Sigmoid colon (tissue), 7 donors: ENCODE data around the gene PTCH1. TPM values are rescaled to one million over a fixed set of nuclear protein-coding genes. Genes with fewer than 3 reads are reported as not detected.

Source experiments
- DNase-seq: peaks from one replicate; pipeline ENCODE4 v3.0.0-alpha.2; 2019
- H3K27ac ChIP-seq, 4 donors: fragments of 200-600 bp; sonication (generic); one replicate each; pipeline ENCODE4 v1.5.1; 2016 to 2019; ENCODE audit warnings: mild to moderate bottlenecking in 1 of 4
- H3K27me3 ChIP-seq, 3 donors: fragments of 200-600 bp; sonication (generic); one replicate each; pipeline ENCODE4 v1.5.1; 2019; ENCODE audit warnings: mild to moderate bottlenecking in 1 of 3
- H3K36me3 ChIP-seq, 4 donors: fragments of 200-600 bp; sonication (generic); one replicate each; pipeline ENCODE4 v1.5.1; 2016 to 2019
- H3K4me1 ChIP-seq, 4 donors: fragments of 200-600 bp; sonication (generic); one replicate each; pipeline ENCODE4 v1.5.1; 2017 to 2019
- H3K4me3 ChIP-seq, 4 donors: fragments of 200-600 bp; sonication (generic); one replicate each; pipeline ENCODE4 v1.5.1; 2017 to 2019; ENCODE audit warnings: mild to moderate bottlenecking in 2 of 4, moderate library complexity in 1 of 4
- H3K9me3 ChIP-seq, 4 donors: fragments of 200-600 bp in 3 of 4; sonication (generic) in 3 of 4; one replicate each; pipeline versions ENCODE4 v1.5.1 to v1.6.1; 2013 to 2019
- EP300 ChIP-seq, 4 donors: sonication (generic); formaldehyde crosslinking; IDR thresholded peaks; one replicate each; pipeline ENCODE4 v1.6.1; 2017; ENCODE audit warnings: antibody characterized with exemption in 4 of 4
- POLR2A ChIP-seq, 2 donors: fragments of 450-650 bp; IDR thresholded peaks; one replicate each; pipeline ENCODE4 v1.6.1; 2016; ENCODE audit warnings: antibody characterized with exemption in 2 of 2, mild to moderate bottlenecking in 2 of 2, moderate library complexity in 2 of 2
- POLR2AphosphoS5 ChIP-seq, 4 donors: sonication (generic); formaldehyde crosslinking; IDR thresholded peaks; one replicate each; pipeline ENCODE4 v1.6.1; 2017; ENCODE audit warnings: antibody characterized with exemption in 4 of 4
- WGBS, 2 donors: extraction: QIAGEN DNeasy Blood & Tissue Kit; methylation state at CpG; one replicate each; pipeline ENCODE4 v1.1.7; 2013; 5-methylcytosine and 5-hydroxymethylcytosine counted together
- intact Hi-C: fragments of 100-400 bp; cut with DNase I; formaldehyde crosslinking; loops from one replicate; pipeline ENCODE4 v1.15.1; 2023
- polyA plus RNA-seq, 3 donors: library from polyadenylated mRNA; stranded (reverse); fragments of 200-250 nt; gene quantifications; one replicate each; pipeline ENCODE4 v1.2.3, GENCODE V29; 2013
- total RNA-seq, 4 donors: library from RNA; depleted of rRNA; stranded (reverse); fragments of >200 nt; gene quantifications; one replicate each; pipeline ENCODE4 v1.1.0, GENCODE V29; 2016
- TF ChIP-seq, protein P1 (sequence below), 4 experiments: fragments of 450-650 bp in 3 of 4; fragments of 200-600 bp in 1 of 4; IDR thresholded peaks; one replicate each; pipeline ENCODE4 v1.5.1; 2016 to 2019; ENCODE audit warnings: antibody characterized with exemption in 4 of 4, mild to moderate bottlenecking in 3 of 4, moderate library complexity in 2 of 4
- donor health status: healthy with polysubstance abuse.
- donor health status: Bipolar disorder and iron deficiency.
- donor health status: healthy.

PTCH1 gene
- total and polyA plus RNA-seq, 7 donors: 2.3 to 10.7 (median 7.2) TPM

GRCh38 chr9:95511616-95511931, 5.2 kb downstream of the PTCH1 start:
- no peak for TF ChIP-seq POLR2A (IDR thresholded peaks at IDR 0.05)
- no peak for TF ChIP-seq EP300 (IDR thresholded peaks at IDR 0.05)
- no peak for TF ChIP-seq POLR2AphosphoS5 (IDR thresholded peaks at IDR 0.05)
- TF ChIP-seq, protein P1, sequence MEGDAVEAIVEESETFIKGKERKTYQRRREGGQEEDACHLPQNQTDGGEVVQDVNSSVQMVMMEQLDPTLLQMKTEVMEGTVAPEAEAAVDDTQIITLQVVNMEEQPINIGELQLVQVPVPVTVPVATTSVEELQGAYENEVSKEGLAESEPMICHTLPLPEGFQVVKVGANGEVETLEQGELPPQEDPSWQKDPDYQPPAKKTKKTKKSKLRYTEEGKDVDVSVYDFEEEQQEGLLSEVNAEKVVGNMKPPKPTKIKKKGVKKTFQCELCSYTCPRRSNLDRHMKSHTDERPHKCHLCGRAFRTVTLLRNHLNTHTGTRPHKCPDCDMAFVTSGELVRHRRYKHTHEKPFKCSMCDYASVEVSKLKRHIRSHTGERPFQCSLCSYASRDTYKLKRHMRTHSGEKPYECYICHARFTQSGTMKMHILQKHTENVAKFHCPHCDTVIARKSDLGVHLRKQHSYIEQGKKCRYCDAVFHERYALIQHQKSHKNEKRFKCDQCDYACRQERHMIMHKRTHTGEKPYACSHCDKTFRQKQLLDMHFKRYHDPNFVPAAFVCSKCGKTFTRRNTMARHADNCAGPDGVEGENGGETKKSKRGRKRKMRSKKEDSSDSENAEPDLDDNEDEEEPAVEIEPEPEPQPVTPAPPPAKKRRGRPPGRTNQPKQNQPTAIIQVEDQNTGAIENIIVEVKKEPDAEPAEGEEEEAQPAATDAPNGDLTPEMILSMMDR (IDR thresholded peaks at IDR 0.05): no peak
- H3K9me3 ChIP-seq: no peaks in the 10 kb centered on the region
- no peak for DNase-seq
- H3K4me1 ChIP-seq: peaks cover 0 to 30% (median 16%) of the 10 kb centered on the region in 4 donors
- 2 to 5% methylated on average over 6 of the region's 6 CpGs for WGBS, 2 donors
- intact Hi-C loops: loop anchor here (2.0 kb wide), 1 partner anchor 195 kb away; the partner anchor contains the start of gene FANCC
- peak overlapping the region; percentile 52 to 86 (median 66) for H3K4me3 ChIP-seq
- peaks cover 0 to 6% (median 0%) of the 10 kb centered on the region in 3 donors for H3K27me3 ChIP-seq
- H3K36me3 ChIP-seq: no peaks in the 10 kb centered on the region
- H3K27ac ChIP-seq: peak overlapping the region; percentile 88 to 96 (median 93)

DNA sequence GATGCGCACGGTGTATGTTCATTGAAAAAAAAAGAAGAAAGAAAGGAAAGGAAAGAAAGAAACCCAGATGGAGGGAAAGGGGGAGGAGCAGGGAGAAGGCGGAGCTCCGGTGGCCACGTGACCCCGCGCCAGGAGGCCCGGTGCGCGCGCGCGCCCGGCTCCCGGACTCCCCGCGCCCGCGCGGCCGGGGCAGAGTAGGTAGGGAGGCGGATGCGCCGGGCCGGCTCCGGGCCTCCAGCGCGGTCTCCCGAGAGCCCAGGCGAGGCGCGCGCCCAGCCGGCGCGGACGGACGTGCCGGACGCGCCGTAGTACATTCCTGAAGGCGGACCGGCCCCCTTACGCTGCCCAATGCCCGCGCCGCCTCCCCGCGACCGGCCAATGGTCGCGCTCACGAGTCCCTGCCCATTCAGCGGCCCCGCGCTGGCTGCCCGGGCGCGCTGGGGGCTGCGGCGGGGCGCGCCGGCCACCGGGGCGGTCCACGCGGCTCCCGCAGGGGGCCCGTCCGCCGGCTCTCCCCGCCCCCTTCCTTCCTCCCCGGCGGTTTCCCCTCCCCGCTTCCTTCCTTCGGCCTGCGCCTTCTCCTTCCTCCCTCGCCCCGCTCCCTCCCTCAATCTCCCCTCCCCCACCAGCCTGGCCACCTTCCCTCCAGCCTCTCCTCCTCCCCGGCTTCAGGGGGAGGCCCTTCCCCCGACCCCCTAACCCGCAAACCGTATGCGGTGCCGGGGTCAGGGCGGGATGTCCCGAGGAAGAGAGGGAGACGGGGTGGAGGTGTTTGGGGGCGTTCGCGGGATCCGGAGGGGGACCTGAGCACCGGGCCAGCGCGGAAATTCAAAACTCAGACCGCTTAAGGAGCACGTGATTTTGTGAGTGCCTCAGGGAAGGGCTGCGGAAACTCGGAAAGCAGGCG, 5.8 kb downstream of the PTCH1 start:
- H3K4me1 ChIP-seq: peaks cover 0 to 30% (median 16%) of the 10 kb centered on the region in 4 donors
- WGBS, 2 donors: 1% methylated on average over 102 of the region's 102 CpGs

GRCh38 chr9:95509851-95510708, 6.7 kb downstream of the PTCH1 start:
- WGBS, 2 donors: 0 to 1% methylated on average over 38 of the region's 38 CpGs
- TF ChIP-seq EP300 (IDR thresholded peaks at IDR 0.05): no peak
- no peak for TF ChIP-seq POLR2A (IDR thresholded peaks at IDR 0.05)
- TF ChIP-seq POLR2AphosphoS5 (IDR thresholded peaks at IDR 0.05): no peak
- TF ChIP-seq, protein P1 (IDR thresholded peaks at IDR 0.05): no peak
- Histone ChIP-seq H3K27ac (peak overlapping the region; percentile 88 to 96 (median 93)), H3K4me1 (peaks cover 0 to 27% (median 13%) of the 10 kb centered on the region in 4 donors), H3K36me3 (no peaks in the 10 kb centered on the region), H3K9me3 (no peaks in the 10 kb centered on the region), H3K27me3 (no peaks in the 10 kb centered on the region), H3K4me3 (peak overlapping the region; percentile 58 to 86 (median 76))
- DNase-seq: no peak
- intact Hi-C loops: loop anchor here (2.0 to 5.0 kb wide), 3 partner anchors 193 to 707 kb away; partner anchors contain the start of genes ERCC6L2 and FANCC

More for the DNA sequence above, 5.8 kb downstream of the PTCH1 start:
- TF ChIP-seq POLR2AphosphoS5 (IDR thresholded peaks at IDR 0.05): peak in 3 of 4 donors; percentile 26 to 58 (median 41)
- no peak for TF ChIP-seq POLR2A (IDR thresholded peaks at IDR 0.05)
- TF ChIP-seq, protein P1 (IDR thresholded peaks at IDR 0.05): no peak
- no peak for TF ChIP-seq EP300 (IDR thresholded peaks at IDR 0.05)
- Histone ChIP-seq H3K27me3 (peaks cover 0 to 6% (median 0%) of the 10 kb centered on the region in 3 donors), H3K36me3 (no peaks in the 10 kb centered on the region), H3K4me3 (peak overlapping the region; percentile 58 to 86 (median 76)), H3K9me3 (no peaks in the 10 kb centered on the region), H3K27ac (peak overlapping the region; percentile 88 to 96 (median 93))
- intact Hi-C loops: loop anchor here (2.0 kb wide), 1 partner anchor 194 kb away; the partner anchor contains the start of gene FANCC
- peak; percentile 96 for DNase-seq

GRCh38 chr9:95508968-95509850, 7.6 kb downstream of the PTCH1 start:
- DNase-seq: peak; percentile 94
- H3K4me3 ChIP-seq: peak overlapping the region; percentile 58 to 86 (median 76)
- no peaks in the 10 kb centered on the region for H3K27me3 ChIP-seq
- peak overlapping the region; percentile 88 to 96 (median 93) for H3K27ac ChIP-seq
- H3K4me1 ChIP-seq: peaks cover 0 to 32% (median 21%) of the 10 kb centered on the region in 4 donors
- no peaks in the 10 kb centered on the region for H3K36me3 ChIP-seq
- intact Hi-C loops: loop anchor here (2.0 to 5.0 kb wide), 2 partner anchors 366 to 708 kb away; partner anchors contain the start of gene ERCC6L2
- 0 to 1% methylated on average over 48 of the region's 48 CpGs for WGBS, 2 donors
- peak in 2 of 4 donors; percentile 34 to 46 for TF ChIP-seq POLR2AphosphoS5 (IDR thresholded peaks at IDR 0.05)
- TF ChIP-seq EP300 (IDR thresholded peaks at IDR 0.05): no peak
- TF ChIP-seq, protein P1 (IDR thresholded peaks at IDR 0.05): no peak
- TF ChIP-seq POLR2A (IDR thresholded peaks at IDR 0.05): no peak
- H3K9me3 ChIP-seq: no peaks in the 10 kb centered on the region
